HG02852 (cell line): ENCODE results near the gene SUGP2.

Source experiments
- ATAC-seq: cut with Tn5 transposase; IDR thresholded peaks from one replicate; pipeline ENCODE4 v1.9.1; 2021; ENCODE audit warnings: mild to moderate bottlenecking, moderate library complexity; ENCODE audit not compliant: unreplicated experiment

SUGP2 gene

GRCh38 chr19:19033426-19034203 is at the start of gene SUGP2, which contains the start of gene ARMC6:
Gene SUGP2 (minus strand): TSS chr19:19033517. CDS start chr19:19031071, 2,446 bp downstream.
Gene ARMC6 (plus strand): TSS chr19:19033603. CDS start chr19:19034210, 607 bp downstream.
- ATAC-seq: peak; percentile 77

- no peak for ATAC-seq
Measured at GRCh38 chr19:19081642-19082151, 48.4 kb upstream of the SUGP2 start.

GRCh38 chr19:19079571-19079970 is 46.3 kb upstream of the SUGP2 start:
- no peak for ATAC-seq

- no peak for ATAC-seq
Measured at GRCh38 chr19:19078801-19079200, 45.5 kb upstream of the SUGP2 start.

GRCh38 chr19:19077103-19077502 is 43.8 kb upstream of the SUGP2 start:
- no peak for ATAC-seq

- no peak for ATAC-seq
Measured at GRCh38 chr19:19076476-19076875, 43.2 kb upstream of the SUGP2 start.

- no peak for ATAC-seq
Measured at GRCh38 chr19:19075126-19075525, 41.8 kb upstream of the SUGP2 start.

GRCh38 chr19:19074196-19074882 is 41.0 kb upstream of the SUGP2 start:
- ATAC-seq: no peak

GRCh38 chr19:19071897-19072296 is 38.6 kb upstream of the SUGP2 start:
- ATAC-seq: no peak

- no peak for ATAC-seq
Measured at GRCh38 chr19:19068659-19069654, 35.6 kb upstream of the SUGP2 start.

GRCh38 chr19:19067276-19068072 is 34.2 kb upstream of the SUGP2 start:
- no peak for ATAC-seq

- no peak for ATAC-seq
Measured at GRCh38 chr19:19064811-19065745, 31.8 kb upstream of the SUGP2 start.

- no peak for ATAC-seq
Measured at GRCh38 chr19:19064098-19064722, 30.9 kb upstream of the SUGP2 start.

GRCh38 chr19:19063183-19064097 is 30.1 kb upstream of the SUGP2 start, which contains the start of gene SLC25A42:
Gene SLC25A42 (plus strand): TSS chr19:19063994. CDS start chr19:19096125, 32,131 bp downstream.
- peak; percentile 90 for ATAC-seq

- no peak for ATAC-seq
Measured at GRCh38 chr19:19062454-19063182, 29.3 kb upstream of the SUGP2 start.

GRCh38 chr19:19061506-19061905 is 28.2 kb upstream of the SUGP2 start:
- ATAC-seq: no peak
